ENCODE data around the gene MRPL1. TPM values are rescaled to one million over a fixed set of nuclear protein-coding genes. Genes with fewer than 3 reads are reported as not detected.

MRPL1 gene
- polyA plus RNA-seq, 4 donors, result 21.9 to 61.8 (median 32.1) TPM

Other genes with a start within 250 kb of the MRPL1 start
- gene CNOT6L, start 43.5 kb upstream of the MRPL1 start, polyA plus RNA-seq, result 10 to 100 TPM in 1 of 4 donors, 1 to 10 TPM in 3; 5.9 to 31.0 (median 7.5) TPM
- gene FRAS1, start 194.5 kb downstream of the MRPL1 start, polyA plus RNA-seq, result 10 to 100 TPM in 1 of 4 donors, under 1 TPM in 1, not detected in 2; 0.16 to 12.6 TPM